Measurements from ENCODE around the gene MAST4. TPM values are rescaled to one million over a fixed set of nuclear protein-coding genes. Genes with fewer than 3 reads are reported as not detected.

The MAST4 gene
- total and polyA plus RNA-seq, 2 of the 4 experiments (the other 2 are of a cell fraction) = 4.8 to 6.8 TPM

DNA sequence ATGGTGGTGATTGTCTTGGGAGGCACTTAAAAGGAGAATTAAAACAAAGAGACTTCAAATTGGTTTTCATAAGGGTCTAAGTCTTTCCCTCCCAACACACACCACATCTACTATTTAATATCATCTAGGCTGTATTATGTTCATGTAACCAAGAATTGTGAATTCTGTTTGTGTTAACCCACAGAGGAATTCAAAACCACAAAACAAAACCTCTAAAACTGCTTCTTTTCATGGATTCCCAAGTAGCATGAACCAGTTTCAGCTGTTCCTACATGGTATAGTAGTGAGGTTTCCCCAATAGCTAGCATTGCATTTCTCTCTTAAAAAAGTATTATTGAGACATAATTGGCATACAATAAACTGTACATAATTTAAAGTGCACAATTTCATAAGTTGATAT lies 316.6 kb downstream of the MAST4 start:
- CTCF ChIA-PET = no interaction called here
- Histone ChIP-seq H4K8ac (ENCODE audit: low read depth in 2 of 2, low read length in 2 of 2) (no peak overlapping the region), H2AFZ (replicated peaks; ENCODE audit: low read length, poor library complexity) (no peak overlapping the region), H4K20me1 (ENCODE audit: insufficient read depth, low read length) (no peaks in the 10 kb centered on the region), H3K9me1 (ENCODE audit: insufficient read depth, low read length) (no peaks in the 10 kb centered on the region), H3K9me3 (ENCODE audit: control insufficient read depth, insufficient read depth, low read length) (no peaks in the 10 kb centered on the region), H2AK5ac (ENCODE audit: low read depth, low read length) (no peak overlapping the region), H2BK5ac (ENCODE audit: low read depth, low read length, poor library complexity, severe bottlenecking) (no peak overlapping the region), H3K23ac (ENCODE audit: low read depth, low read length) (no peak overlapping the region), H3K14ac (replicated peaks; ENCODE audit: low read depth, low read length) (no peak overlapping the region), H3K4ac (ENCODE audit: low read depth, low read length) (no peak overlapping the region), H4K91ac (ENCODE audit: insufficient read depth, low read depth, low read length) (no peak overlapping the region), H3K4me1 (ENCODE audit: control insufficient read depth, insufficient read depth, low read length) (no peaks in the 10 kb centered on the region), H3K4me2 (ENCODE audit: low read depth, low read length) (no peak overlapping the region), H3K4me3 (ENCODE audit: insufficient read depth, low read depth, low read length) (no peak overlapping the region), H2BK15ac (ENCODE audit: low read depth, low read length) (no peak overlapping the region), H2AK9ac (replicated peaks; ENCODE audit: low read depth, low read length, poor library complexity) (no peak overlapping the region), H3K36me3 (ENCODE audit: control insufficient read depth, insufficient read depth, low read length) (no peaks in the 10 kb centered on the region), H2BK120ac (ENCODE audit: low read depth, low read length) (no peak overlapping the region), H3K27ac (ENCODE audit: insufficient read depth, low read length) (no peak overlapping the region), H2BK20ac (ENCODE audit: low read depth, low read length) (no peak overlapping the region), H4K5ac (ENCODE audit: low read depth, low read length) (no peak overlapping the region), H3K79me1 (ENCODE audit: low read depth in 1 of 2, low read length in 2 of 2) (no peaks in the 10 kb centered on the region), H3K56ac (ENCODE audit: extremely low read depth, insufficient read depth, low read length) (no peak overlapping the region), H3K9ac (ENCODE audit: low read depth, low read length) (no peak overlapping the region), H3K27me3 (ENCODE audit: control insufficient read depth, insufficient read depth, low read length) (no peaks in the 10 kb centered on the region; the same call in 1 of the 2 replicates), H3K18ac (ENCODE audit: low read depth, low read length) (no peak overlapping the region)
- DNase-seq (no peak), ATAC-seq (ENCODE audit: low read depth) (no peak)
- in situ Hi-C loops (cut with MboI; ENCODE audit: low sequenced_read_pairs) (no loop called here), intact Hi-C loops (cut with micrococcal nuclease) (no loop called here), dilution Hi-C loops (cut with HindIII; ENCODE audit: low sequenced_read_pairs, unreplicated experiment) (no loop called here)
- POLR2A ChIA-PET (ENCODE audit: unreplicated experiment) = no interaction called here
- TF ChIP-seq RCOR1 (IDR thresholded peaks at IDR 0.05; ENCODE audit: insufficient replicate concordance, low read length) (no peak), RAD21 (IDR thresholded peaks at IDR 0.05; ENCODE audit: low read length) (no peak), FOS (IDR thresholded peaks at IDR 0.05; ENCODE audit: low read depth, low read length) (no peak), BHLHE40 (IDR thresholded peaks at IDR 0.05; ENCODE audit: low read depth, low read length) (no peak), MAFK (IDR thresholded peaks at IDR 0.05; ENCODE audit: low read depth, low read length) (no peak), NFE2L2 (IDR thresholded peaks at IDR 0.05; ENCODE audit: low read depth, low read length) (no peak), MAZ (IDR thresholded peaks at IDR 0.05; ENCODE audit: borderline replicate concordance, low read depth, low read length) (no peak), MXI1 (IDR thresholded peaks at IDR 0.05; ENCODE audit: borderline replicate concordance, low read depth, low read length) (no peak), CEBPB (IDR thresholded peaks at IDR 0.05; ENCODE audit: low read depth, low read length) (no peak), CHD1 (IDR thresholded peaks at IDR 0.05; ENCODE audit: low read depth, low read length) (no peak), POLR2A (IDR thresholded peaks at IDR 0.05; ENCODE audit: low read depth, low read length) (no peak), RFX5 (IDR thresholded peaks at IDR 0.05; ENCODE audit: low read depth, low read length) (no peak), SMC3 (IDR thresholded peaks at IDR 0.05; ENCODE audit: low read depth, low read length) (no peak)
- TF ChIP-seq, protein P1, sequence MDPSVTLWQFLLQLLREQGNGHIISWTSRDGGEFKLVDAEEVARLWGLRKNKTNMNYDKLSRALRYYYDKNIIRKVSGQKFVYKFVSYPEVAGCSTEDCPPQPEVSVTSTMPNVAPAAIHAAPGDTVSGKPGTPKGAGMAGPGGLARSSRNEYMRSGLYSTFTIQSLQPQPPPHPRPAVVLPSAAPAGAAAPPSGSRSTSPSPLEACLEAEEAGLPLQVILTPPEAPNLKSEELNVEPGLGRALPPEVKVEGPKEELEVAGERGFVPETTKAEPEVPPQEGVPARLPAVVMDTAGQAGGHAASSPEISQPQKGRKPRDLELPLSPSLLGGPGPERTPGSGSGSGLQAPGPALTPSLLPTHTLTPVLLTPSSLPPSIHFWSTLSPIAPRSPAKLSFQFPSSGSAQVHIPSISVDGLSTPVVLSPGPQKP (IDR thresholded peaks at IDR 0.05; ENCODE audit: borderline replicate concordance, low read depth, low read length) = no peak
- TF ChIP-seq, protein P2, sequence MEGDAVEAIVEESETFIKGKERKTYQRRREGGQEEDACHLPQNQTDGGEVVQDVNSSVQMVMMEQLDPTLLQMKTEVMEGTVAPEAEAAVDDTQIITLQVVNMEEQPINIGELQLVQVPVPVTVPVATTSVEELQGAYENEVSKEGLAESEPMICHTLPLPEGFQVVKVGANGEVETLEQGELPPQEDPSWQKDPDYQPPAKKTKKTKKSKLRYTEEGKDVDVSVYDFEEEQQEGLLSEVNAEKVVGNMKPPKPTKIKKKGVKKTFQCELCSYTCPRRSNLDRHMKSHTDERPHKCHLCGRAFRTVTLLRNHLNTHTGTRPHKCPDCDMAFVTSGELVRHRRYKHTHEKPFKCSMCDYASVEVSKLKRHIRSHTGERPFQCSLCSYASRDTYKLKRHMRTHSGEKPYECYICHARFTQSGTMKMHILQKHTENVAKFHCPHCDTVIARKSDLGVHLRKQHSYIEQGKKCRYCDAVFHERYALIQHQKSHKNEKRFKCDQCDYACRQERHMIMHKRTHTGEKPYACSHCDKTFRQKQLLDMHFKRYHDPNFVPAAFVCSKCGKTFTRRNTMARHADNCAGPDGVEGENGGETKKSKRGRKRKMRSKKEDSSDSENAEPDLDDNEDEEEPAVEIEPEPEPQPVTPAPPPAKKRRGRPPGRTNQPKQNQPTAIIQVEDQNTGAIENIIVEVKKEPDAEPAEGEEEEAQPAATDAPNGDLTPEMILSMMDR (conservative IDR thresholded peaks at IDR 0.05; ENCODE audit: low read depth, low read length) = no peak
- TF ChIP-seq, protein P3, sequence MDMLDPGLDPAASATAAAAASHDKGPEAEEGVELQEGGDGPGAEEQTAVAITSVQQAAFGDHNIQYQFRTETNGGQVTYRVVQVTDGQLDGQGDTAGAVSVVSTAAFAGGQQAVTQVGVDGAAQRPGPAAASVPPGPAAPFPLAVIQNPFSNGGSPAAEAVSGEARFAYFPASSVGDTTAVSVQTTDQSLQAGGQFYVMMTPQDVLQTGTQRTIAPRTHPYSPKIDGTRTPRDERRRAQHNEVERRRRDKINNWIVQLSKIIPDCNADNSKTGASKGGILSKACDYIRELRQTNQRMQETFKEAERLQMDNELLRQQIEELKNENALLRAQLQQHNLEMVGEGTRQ (IDR thresholded peaks at IDR 0.05; ENCODE audit: low read depth, low read length) = no peak
- no TSS peak for BruUV-seq (replicated peaks)

Data from IMR-90 (cell line).